Measurements from ENCODE around the gene MTHFR.
A peak's percentile ranks its signal among the peaks of the same experiment; 100 is the strongest.
"Not testable (repeated sequence)": the region's sequence is repeated elsewhere in the genome, so short reads cannot be mapped to it uniquely, and the experiment has no call there.

Gene MTHFR

GRCh38 chr1:11831945-11832725, 26.4 kb upstream of the MTHFR start:
- no peak for DNase-seq

GRCh38 chr1:11828511-11828910, 22.7 kb upstream of the MTHFR start:
- DNase-seq: no peak

- DNase-seq: no peak
Measured at GRCh38 chr1:11826946-11827345, 21.2 kb upstream of the MTHFR start.

GRCh38 chr1:11825131-11825530, 19.4 kb upstream of the MTHFR start:
- DNase-seq: no peak

- DNase-seq: no peak
Measured at GRCh38 chr1:11823366-11824137, 17.8 kb upstream of the MTHFR start.

GRCh38 chr1:11822091-11822490, 16.3 kb upstream of the MTHFR start:
- no peak for DNase-seq

- no peak for DNase-seq
Measured at GRCh38 chr1:11817192-11817591, 11.4 kb upstream of the MTHFR start.

GRCh38 chr1:11813021-11813420, 7.3 kb upstream of the MTHFR start:
- DNase-seq: no peak

- no peak for DNase-seq
Measured at GRCh38 chr1:11807133-11807532, 1.4 kb upstream of the MTHFR start.

- no peak for DNase-seq
Measured at GRCh38 chr1:11806307-11806936, 658 bp upstream of the MTHFR start.

- peak; percentile 59 for DNase-seq
Measured at GRCh38 chr1:11804666-11805421, 920 bp downstream of the MTHFR start.

GRCh38 chr1:11803924-11804665, 1.7 kb downstream of the MTHFR start:
- DNase-seq: not testable (repeated sequence)

GRCh38 chr1:11802973-11803885, 2.5 kb downstream of the MTHFR start:
- peak; percentile 95 for DNase-seq

- DNase-seq: peak; percentile 33
Measured at GRCh38 chr1:11802616-11802972, 3.2 kb downstream of the MTHFR start.

- DNase-seq: no peak
Measured at GRCh38 chr1:11800756-11801433, 4.9 kb downstream of the MTHFR start.

GRCh38 chr1:11800391-11800755, 5.4 kb downstream of the MTHFR start:
- DNase-seq: no peak

GRCh38 chr1:11799896-11800295, 5.9 kb downstream of the MTHFR start:
- no peak for DNase-seq

GRCh38 chr1:11799099-11799498, 6.7 kb downstream of the MTHFR start:
- no peak for DNase-seq

GRCh38 chr1:11797525-11798216, 8.1 kb downstream of the MTHFR start:
- peak; percentile 52 for DNase-seq
